K562 (cell line): ENCODE data around the gene FRMD4A. TPM values are rescaled to one million over a fixed set of nuclear protein-coding genes. Genes with fewer than 3 reads are reported as not detected.

ENCODE experiments used
- ATAC-seq: fragments of 200-7000 bp; cut with Tn5 transposase; 3 replicates; pipeline ENCODE4 v1.9.1; 2020; ENCODE audit warnings: moderate library complexity
- BruUV-seq: library from RNA; stranded (reverse); fragments of 400-500 nt; replicated peaks from 2 replicates; lab custom pipeline; 2021; lab: Mats Ljungman, UMichigan
- CTCF ChIA-PET: fragments of 300-600 bp; formaldehyde crosslinking; extraction: SDS; loops from one replicate; lab custom pipeline; 2021; ENCODE audit warnings: low intra/inter-chr PET ratio; lab: Yijun Ruan, JAX
- POLR2A ChIA-PET: fragments of 300-600, 350-650 bp; sonication (Branson Sonifier 250); formaldehyde crosslinking; extraction: SDS; loops from one replicate; lab custom pipeline; 2021; ENCODE audit warnings: antibody characterized with exemption, inconsistent platforms; lab: Yijun Ruan, JAX
- DNase-seq, 4 experiments: peaks; one replicate each; pipeline versions ENCODE4 v3.0.0 to v3.0.0-alpha.2; 2011 to 2018; ENCODE audit warnings: low spot score in 3 of 4, mixed read lengths in 3 of 4; ENCODE audit errors: extremely low read depth in 1 of 4
- FAIRE-seq: peaks from 2 replicates; lab custom pipeline; 2011; peaks lifted over from hg19 to GRCh38; lab: Jason Lieb, UNC
- H2AFZ ChIP-seq: 2 replicates; pipeline ENCODE4 v1.6.0; 2011; ENCODE audit warnings: low read depth, low read length, control low read depth, inconsistent platforms
- H3K27ac ChIP-seq: fragments of 200-600 bp; 3 replicates; pipeline ENCODE4 v1.8.0; 2011; ENCODE audit warnings: low read depth, mild to moderate bottlenecking, control low read depth, inconsistent platforms, low read length, moderate library complexity, mixed read lengths; ENCODE audit errors: extremely low read depth
- H3K27me3 ChIP-seq, 2 experiments: fragments of 300-600 bp in 1 of 2; 2 replicates in 1 of 2; 3 replicates in 1 of 2; pipeline versions ENCODE4 v1.6.0 to v1.8.0; 2011; ENCODE audit warnings: inconsistent platforms in 2 of 2, low read length in 2 of 2, mild to moderate bottlenecking in 1 of 2, mixed read lengths in 1 of 2, moderate library complexity in 1 of 2; ENCODE audit not compliant: control insufficient read depth in 2 of 2, insufficient read depth in 2 of 2
- H3K36me3 ChIP-seq: fragments of 300-600 bp; 3 replicates; pipeline ENCODE4 v1.8.0; 2011; ENCODE audit warnings: mild to moderate bottlenecking, low read length, inconsistent platforms; ENCODE audit not compliant: control insufficient read depth, insufficient read depth
- H3K4me1 ChIP-seq, 2 experiments: fragments of 200-600 bp in 1 of 2; replicated peaks in 1 of 2; 2 replicates in 1 of 2; 3 replicates in 1 of 2; pipeline versions ENCODE4 v1.5.1 to v1.8.0; 2011; ENCODE audit warnings: inconsistent platforms in 2 of 2, low read length in 2 of 2, mild to moderate bottlenecking in 1 of 2, mixed read lengths in 1 of 2, moderate library complexity in 1 of 2; ENCODE audit not compliant: control insufficient read depth in 2 of 2, insufficient read depth in 2 of 2
- H3K4me2 ChIP-seq: 2 replicates; pipeline ENCODE4 v1.6.1; 2011; ENCODE audit warnings: low read length, control low read depth, inconsistent platforms, mixed read lengths; ENCODE audit not compliant: insufficient read depth
- H3K4me3 ChIP-seq: fragments of 200-600 bp; sonication (generic), shearing (Covaris generic); 2 replicates; pipeline ENCODE4 v1.5.1; 2016; ENCODE audit warnings: control low read depth, inconsistent platforms
- H3K79me2 ChIP-seq: fragments of 200-600 bp; 3 replicates; pipeline ENCODE4 v1.8.0; 2011; ENCODE audit warnings: low read length, inconsistent platforms; ENCODE audit not compliant: control insufficient read depth, insufficient read depth
- H3K9ac ChIP-seq, 2 experiments: 2 replicates each; pipeline versions ENCODE4 v1.6.0 to v1.6.1; 2011; ENCODE audit warnings: low read depth in 2 of 2, low read length in 2 of 2, control low read depth in 1 of 2, inconsistent platforms in 1 of 2, mild to moderate bottlenecking in 1 of 2, mixed read lengths in 1 of 2; ENCODE audit not compliant: insufficient read depth in 1 of 2
- H3K9me1 ChIP-seq: one replicate; pipeline ENCODE4 v1.6.0; 2011; ENCODE audit warnings: inconsistent platforms, mild to moderate bottlenecking, low read length, moderate library complexity; ENCODE audit not compliant: control insufficient read depth, insufficient read depth
- H3K9me3 ChIP-seq: replicated peaks from 2 replicates; pipeline ENCODE4 v1.5.1; 2011; ENCODE audit warnings: low read depth, low read length, inconsistent platforms; ENCODE audit not compliant: control insufficient read depth, insufficient read depth
- H4K20me1 ChIP-seq: replicated peaks from 2 replicates; pipeline ENCODE4 v1.6.1; 2011; ENCODE audit warnings: low read length, inconsistent platforms, mixed read lengths; ENCODE audit not compliant: control insufficient read depth, insufficient read depth
- GATAD2A ChIP-seq: fragments of 450-650 bp; IDR thresholded peaks from 2 replicates; pipeline ENCODE4 v1.6.1; 2017
- NR2C2 ChIP-seq, 2 experiments: fragments of 200-800 bp in 1 of 2; sonication (Bioruptor generic) in 1 of 2; sonication (generic) in 1 of 2; formaldehyde crosslinking in 1 of 2; IDR thresholded peaks; 2 replicates each; pipeline versions ENCODE4 v1.6.1 to v1.8.0; 2016 to 2022; ENCODE audit warnings: mild to moderate bottlenecking in 1 of 2, missing compliant biosample characterization in 1 of 2, missing genetic modification characterization in 1 of 2, missing genetic modification reagents in 1 of 2
- POLR2AphosphoS2 ChIP-seq: IDR thresholded peaks from 2 replicates; pipeline ENCODE4 v1.6.1; 2012; ENCODE audit warnings: low read length, improper control_type of control experiment
- POLR2H ChIP-seq: IDR thresholded peaks from 2 replicates; pipeline ENCODE4 v1.6.1; 2016; ENCODE audit warnings: missing genetic modification characterization, low read depth, mild to moderate bottlenecking, control low read depth, missing compliant biosample characterization, moderate library complexity
- PTRF ChIP-seq: fragments of 450-650 bp; IDR thresholded peaks from 2 replicates; pipeline ENCODE4 v1.6.1; 2016; ENCODE audit warnings: mild to moderate bottlenecking, missing genetic modification characterization, missing compliant biosample characterization
- SOX6 ChIP-seq: fragments of 450-650 bp; IDR thresholded peaks from 2 replicates; pipeline ENCODE4 v1.6.1; 2014; ENCODE audit warnings: mild to moderate bottlenecking
- SRSF7 ChIP-seq: fragments of 200-400 bp; formaldehyde crosslinking; optimal IDR thresholded peaks from 2 replicates; pipeline ENCODE3; 2017; ENCODE audit warnings: mild to moderate bottlenecking, low read depth, low read length
- YBX1 ChIP-seq: fragments of 450-650 bp; IDR thresholded peaks from 2 replicates; pipeline ENCODE4 v1.7.1; 2016; ENCODE audit warnings: mild to moderate bottlenecking
- ZNF324 ChIP-seq: fragments of 250-450 bp; sonication (Bioruptor Pico); IDR thresholded peaks from 2 replicates; pipeline ENCODE4 v1.4.0; 2020; ENCODE audit warnings: mild to moderate bottlenecking
- ZNF551 ChIP-seq: fragments of 250-450 bp; sonication (Bioruptor Pico); IDR thresholded peaks from 2 replicates; pipeline ENCODE4 v1.5.0; 2021; ENCODE audit warnings: mild to moderate bottlenecking, moderate library complexity
- ZNF778 ChIP-seq: fragments of 450-650 bp; formaldehyde crosslinking; IDR thresholded peaks from 2 replicates; pipeline ENCODE4 v1.4.0; 2020; ENCODE audit warnings: mild to moderate bottlenecking, moderate library complexity
- WGBS: fragments of 100-300 bp; shearing (Covaris generic); methylation state at CpG from one replicate; pipeline ENCODE4 v1.1.6; 2016; ENCODE audit warnings: low coverage, mixed read lengths; ENCODE audit not compliant: insufficient coverage; ENCODE audit errors: missing lambda C conversion rate; 5-methylcytosine and 5-hydroxymethylcytosine counted together
- in situ Hi-C: fragments of 300-500 bp; cut with MboI; formaldehyde crosslinking; loops from 4 replicates; pipeline ENCODE4 v1.15.0; 2018; ENCODE audit warnings: inconsistent platforms, mixed read lengths
- intact Hi-C: fragments of 100-400 bp; cut with micrococcal nuclease; formaldehyde crosslinking; loops from 2 replicates; pipeline ENCODE4 v1.14.2; 2022
- polyA plus RNA-seq, 8 experiments: library from polyadenylated mRNA; depleted of rRNA in 4 of 8; stranded (reverse) in 5 of 8; unstranded in 3 of 8; fragments of >200 nt; fragmentation: Nextera tagmentation in 2 of 8; fragmentation: Illumina TruSeq in 1 of 8; extraction: Ambion mirVana in 2 of 8; extraction: Trizol in 1 of 8; gene quantifications; 2 replicates each; pipeline versions ENCODE4 v1.2.1 to v1.2.3, GENCODE V29; 2011 to 2014; ENCODE audit warnings: inconsistent platforms in 1 of 8, missing spikeins in 1 of 8
- total RNA-seq, 7 experiments: library from RNA; depleted of rRNA in 6 of 7; stranded (reverse); fragments of >200 nt in 6 of 7; fragmentation: Illumina TruSeq in 2 of 7; extraction: Trizol in 2 of 7; gene quantifications; 2 replicates each; pipeline versions ENCODE4 v1.2.1 to v1.2.3, GENCODE V29; 2011 to 2021; ENCODE audit warnings: low replicate concordance in 1 of 7
- TF ChIP-seq, protein P1 (sequence below): fragments of 250-450 bp; sonication (Bioruptor Pico); IDR thresholded peaks from 2 replicates; pipeline ENCODE4 v1.9.0; 2021; ENCODE audit warnings: mild to moderate bottlenecking, inconsistent platforms
- TF ChIP-seq, protein P2 (sequence below): fragments of 450-650 bp; formaldehyde crosslinking; conservative IDR thresholded peaks from 2 replicates; pipeline ENCODE4 v1.4.0; 2022; ENCODE audit warnings: mild to moderate bottlenecking, missing genetic modification characterization
- TF ChIP-seq, protein P3 (sequence below), 2 experiments: fragments of 450-650 bp in 1 of 2; sonication (generic) in 1 of 2; formaldehyde crosslinking; conservative IDR thresholded peaks; 2 replicates each; pipeline versions ENCODE4 v1.4.0 to v1.8.1; 2020 to 2022; ENCODE audit warnings: mild to moderate bottlenecking in 1 of 2, missing genetic modification reagents in 1 of 2
- TF ChIP-seq, protein P4 (sequence below), 2 experiments: IDR thresholded peaks; 2 replicates each; pipeline ENCODE4 v1.6.1; 2011; ENCODE audit warnings: borderline replicate concordance in 1 of 2, control low read depth in 1 of 2, low read depth in 1 of 2, low read length in 1 of 2, mild to moderate bottlenecking in 1 of 2, mixed read lengths in 1 of 2, moderate library complexity in 1 of 2; ENCODE audit not compliant: insufficient read depth in 1 of 2, insufficient read length in 1 of 2, poor library complexity in 1 of 2, severe bottlenecking in 1 of 2; ENCODE audit errors: extremely low read depth in 1 of 2

Gene FRMD4A
- total and polyA plus RNA-seq, 9 of the 15 experiments (the other 6 are each of a cell fraction or from before 2014, with no cell fraction given) = 0.80 to 5.2 (median 3.0) TPM

DNA sequence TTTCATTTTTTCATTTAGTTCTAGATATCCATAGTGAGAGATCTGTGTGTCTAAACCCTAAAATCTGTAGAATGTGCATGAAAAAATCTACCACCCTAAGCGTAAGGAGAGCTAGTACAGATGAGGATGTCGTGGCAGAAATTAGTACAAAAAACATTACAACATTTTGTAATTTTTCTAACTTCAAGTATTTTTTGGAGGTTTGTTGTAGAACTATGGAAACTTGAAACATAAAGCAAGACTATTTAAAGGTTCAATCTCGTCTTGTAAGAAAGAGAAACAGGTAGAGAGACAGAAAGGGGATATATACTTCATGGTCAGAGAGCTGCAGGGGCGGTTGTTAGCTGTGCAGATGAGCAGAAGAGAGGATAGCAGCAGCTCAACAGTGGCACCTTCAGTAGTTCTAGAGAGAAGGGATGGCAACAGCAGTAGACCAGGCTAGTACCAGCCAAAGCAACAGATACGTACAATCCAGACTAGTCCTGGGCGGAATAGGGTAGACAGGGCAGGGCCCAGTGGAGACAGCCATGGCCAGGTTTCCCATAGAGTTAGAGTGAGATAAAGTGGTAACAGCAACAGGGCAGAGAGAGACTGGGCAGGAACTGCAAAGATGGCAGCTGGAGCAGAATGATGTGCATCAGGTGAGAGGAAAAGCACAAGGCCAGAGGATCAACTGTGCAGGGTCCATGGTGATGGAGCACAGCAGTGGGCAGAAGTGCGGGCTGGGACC is 145.2 kb downstream of the FRMD4A start:
- intact Hi-C loops = loop anchor here (10.0 kb wide), 1 partner anchor 141 kb away; no protein-coding TSS in a partner anchor
- under 1% methylated on average over 7 of the region's 7 CpGs for WGBS
- ChIA-PET POLR2A (interaction anchor here (0.5 to 1.9 kb wide), 33 partner anchors 8 to 795 kb away, joined by 3 to 31 read pairs (median 4); no protein-coding TSS in a partner anchor), CTCF (no interaction called here)
- peak; percentile 33 to 85 (median 61) for DNase-seq
- Histone ChIP-seq H3K27me3 (peaks cover 2 to 16% of the 10 kb centered on the region in 2 experiments; a peak in 1 of 5 replicates), H3K9ac (peak overlapping the region in 1 of 2 experiments; percentile 63; a peak in 2 of 4 replicates), H3K4me2 (peak overlapping the region; percentile 42), H3K9me3 (peaks cover under 1% of the 10 kb centered on the region; the same call in 1 of the 2 replicates), H3K4me3 (no peak overlapping the region), H3K36me3 (no peaks in the 10 kb centered on the region), H3K27ac (peak overlapping the region; percentile 84), H2AFZ (peak overlapping the region; percentile 83), H3K4me1 (peaks cover 5 to 38% of the 10 kb centered on the region in 2 experiments), H3K9me1 (no peaks in the 10 kb centered on the region), H4K20me1 (no peaks in the 10 kb centered on the region), H3K79me2 (no peaks in the 10 kb centered on the region)
- peak; percentile 76 for FAIRE-seq
- ATAC-seq = peak; percentile 95
- in situ Hi-C loops = loop anchor here (10.0 kb wide), 1 partner anchor 289 kb away; no protein-coding TSS in a partner anchor
- BruUV-seq = TSS peak; percentile 100
- TF ChIP-seq ZNF324 = peak; percentile 40; the same call in 1 of the 2 replicates
- peak; percentile 26; the same call in 1 of the 2 replicates for TF ChIP-seq SOX6
- TF ChIP-seq ZNF551 = peak; percentile 98
- TF ChIP-seq POLR2AphosphoS2 = peak; percentile 97
- TF ChIP-seq, protein P1, sequence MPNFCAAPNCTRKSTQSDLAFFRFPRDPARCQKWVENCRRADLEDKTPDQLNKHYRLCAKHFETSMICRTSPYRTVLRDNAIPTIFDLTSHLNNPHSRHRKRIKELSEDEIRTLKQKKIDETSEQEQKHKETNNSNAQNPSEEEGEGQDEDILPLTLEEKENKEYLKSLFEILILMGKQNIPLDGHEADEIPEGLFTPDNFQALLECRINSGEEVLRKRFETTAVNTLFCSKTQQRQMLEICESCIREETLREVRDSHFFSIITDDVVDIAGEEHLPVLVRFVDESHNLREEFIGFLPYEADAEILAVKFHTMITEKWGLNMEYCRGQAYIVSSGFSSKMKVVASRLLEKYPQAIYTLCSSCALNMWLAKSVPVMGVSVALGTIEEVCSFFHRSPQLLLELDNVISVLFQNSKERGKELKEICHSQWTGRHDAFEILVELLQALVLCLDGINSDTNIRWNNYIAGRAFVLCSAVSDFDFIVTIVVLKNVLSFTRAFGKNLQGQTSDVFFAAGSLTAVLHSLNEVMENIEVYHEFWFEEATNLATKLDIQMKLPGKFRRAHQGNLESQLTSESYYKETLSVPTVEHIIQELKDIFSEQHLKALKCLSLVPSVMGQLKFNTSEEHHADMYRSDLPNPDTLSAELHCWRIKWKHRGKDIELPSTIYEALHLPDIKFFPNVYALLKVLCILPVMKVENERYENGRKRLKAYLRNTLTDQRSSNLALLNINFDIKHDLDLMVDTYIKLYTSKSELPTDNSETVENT (CRISPR knock-in tag) = peak; percentile 99
- no peak for TF ChIP-seq SRSF7
- TF ChIP-seq, protein P2, sequence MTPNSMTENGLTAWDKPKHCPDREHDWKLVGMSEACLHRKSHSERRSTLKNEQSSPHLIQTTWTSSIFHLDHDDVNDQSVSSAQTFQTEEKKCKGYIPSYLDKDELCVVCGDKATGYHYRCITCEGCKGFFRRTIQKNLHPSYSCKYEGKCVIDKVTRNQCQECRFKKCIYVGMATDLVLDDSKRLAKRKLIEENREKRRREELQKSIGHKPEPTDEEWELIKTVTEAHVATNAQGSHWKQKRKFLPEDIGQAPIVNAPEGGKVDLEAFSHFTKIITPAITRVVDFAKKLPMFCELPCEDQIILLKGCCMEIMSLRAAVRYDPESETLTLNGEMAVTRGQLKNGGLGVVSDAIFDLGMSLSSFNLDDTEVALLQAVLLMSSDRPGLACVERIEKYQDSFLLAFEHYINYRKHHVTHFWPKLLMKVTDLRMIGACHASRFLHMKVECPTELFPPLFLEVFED (CRISPR knock-in tag) = peak; percentile 100
- TF ChIP-seq NR2C2 (CRISPR knock-in tag; IDR thresholded peaks at IDR 0.05) = peak; percentile 62; the same call in 1 of the 2 replicates
- TF ChIP-seq NR2C2 (tag; IDR thresholded peaks at IDR 0.05) = no peak
- no peak for TF ChIP-seq PTRF (tag)
- TF ChIP-seq GATAD2A = peak; percentile 52; the same call in 1 of the 2 replicates
- TF ChIP-seq YBX1 = no peak
- TF ChIP-seq, protein P3, sequence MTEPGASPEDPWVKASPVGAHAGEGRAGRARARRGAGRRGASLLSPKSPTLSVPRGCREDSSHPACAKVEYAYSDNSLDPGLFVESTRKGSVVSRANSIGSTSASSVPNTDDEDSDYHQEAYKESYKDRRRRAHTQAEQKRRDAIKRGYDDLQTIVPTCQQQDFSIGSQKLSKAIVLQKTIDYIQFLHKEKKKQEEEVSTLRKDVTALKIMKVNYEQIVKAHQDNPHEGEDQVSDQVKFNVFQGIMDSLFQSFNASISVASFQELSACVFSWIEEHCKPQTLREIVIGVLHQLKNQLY (CRISPR knock-in tag; conservative IDR thresholded peaks at IDR 0.05) = peak; percentile 85 to 99
- TF ChIP-seq, protein P4, sequence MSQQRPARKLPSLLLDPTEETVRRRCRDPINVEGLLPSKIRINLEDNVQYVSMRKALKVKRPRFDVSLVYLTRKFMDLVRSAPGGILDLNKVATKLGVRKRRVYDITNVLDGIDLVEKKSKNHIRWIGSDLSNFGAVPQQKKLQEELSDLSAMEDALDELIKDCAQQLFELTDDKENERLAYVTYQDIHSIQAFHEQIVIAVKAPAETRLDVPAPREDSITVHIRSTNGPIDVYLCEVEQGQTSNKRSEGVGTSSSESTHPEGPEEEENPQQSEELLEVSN (IDR thresholded peaks at IDR 0.05; ENCODE audit: borderline replicate concordance in 1 of 2, extremely low read depth in 1 of 2, insufficient read depth in 1 of 2, insufficient read length in 1 of 2, low read depth in 1 of 2, low read length in 1 of 2, poor library complexity in 1 of 2, severe bottlenecking in 1 of 2) = no peak
- no peak for TF ChIP-seq ZNF778 (CRISPR knock-in tag)
- TF ChIP-seq POLR2H (tag) = peak; percentile 98
